ENCODE results near the gene BICDL1.

- TF ChIP-seq CTCF (conservative IDR thresholded peaks at IDR 0.05; ENCODE audit: low read depth, low read length) (no peak), EZH2phosphoT487 (IDR thresholded peaks at IDR 0.05; ENCODE audit: borderline replicate concordance, low read length) (no peak)
These were observed 112.1 kb downstream of the BICDL1 start for GRCh38 chr12:120101182-120101581.

All from PC-3 (cell line).